GM23338 (cell line): ENCODE measurements around the gene ARRB1. TPM values are rescaled to one million over a fixed set of nuclear protein-coding genes. Genes with fewer than 3 reads are reported as not detected.

Experiments used
- ATAC-seq: fragments of 200-7000 bp; cut with Tn5 transposase; 3 replicates; pipeline ENCODE4 v1.9.1; 2020
- DNase-seq: peaks from one replicate; pipeline ENCODE4 v3.0.0-alpha.2; 2015; ENCODE audit warnings: low spot score
- H2AFZ ChIP-seq: fragments of 200-600 bp; sonication (generic); 2 replicates; pipeline ENCODE4 v1.8.0; 2016; ENCODE audit warnings: antibody characterized with exemption, mild to moderate bottlenecking, moderate library complexity
- H3F3A ChIP-seq: fragments of 200-600 bp; sonication (generic); replicated peaks from 2 replicates; pipeline ENCODE4 v1.8.0; 2017; ENCODE audit warnings: antibody characterized with exemption, mixed run types, low read depth
- H3K27ac ChIP-seq: fragments of 200-600 bp; sonication (generic); 2 replicates; pipeline ENCODE4 v1.6.1; 2016; ENCODE audit warnings: low read depth
- H3K27me3 ChIP-seq: fragments of 200-600 bp; sonication (generic); 2 replicates; pipeline ENCODE4 v1.8.0; 2016; ENCODE audit warnings: mild to moderate bottlenecking, mixed run types, moderate library complexity; ENCODE audit not compliant: insufficient read depth
- H3K36me3 ChIP-seq: fragments of 200-600 bp; sonication (generic); 2 replicates; pipeline ENCODE4 v1.8.0; 2016; ENCODE audit warnings: mild to moderate bottlenecking; ENCODE audit not compliant: insufficient read depth
- H3K4me1 ChIP-seq: fragments of 200-600 bp; sonication (generic); 2 replicates; pipeline ENCODE4 v1.8.0; 2016; ENCODE audit warnings: mild to moderate bottlenecking, moderate library complexity; ENCODE audit not compliant: insufficient read depth
- H3K4me2 ChIP-seq: fragments of 200-600 bp; sonication (generic); 2 replicates; pipeline ENCODE4 v1.7.1; 2017; ENCODE audit warnings: mixed run types
- H3K4me3 ChIP-seq: fragments of 200-600 bp; sonication (generic); 2 replicates; pipeline ENCODE4 v1.6.1; 2016; ENCODE audit warnings: mixed run types
- H3K79me2 ChIP-seq: fragments of 200-600 bp; sonication (generic); replicated peaks from 2 replicates; pipeline ENCODE4 v1.8.0; 2017; ENCODE audit warnings: mild to moderate bottlenecking; ENCODE audit not compliant: insufficient read depth
- H3K9me2 ChIP-seq: fragments of 200-600 bp; sonication (generic); 2 replicates; pipeline ENCODE4 v1.8.0; 2017; ENCODE audit not compliant: insufficient read depth
- H4K20me1 ChIP-seq: fragments of 200-600 bp; sonication (generic); replicated peaks from 2 replicates; pipeline ENCODE4 v1.8.0; 2017; ENCODE audit warnings: mild to moderate bottlenecking; ENCODE audit not compliant: insufficient read depth
- H3K27ac Mint-ChIP-seq: 2 replicates; pipeline ENCODE4 v1.8.0; 2020; ENCODE audit warnings: inconsistent platforms, mild to moderate bottlenecking, moderate library complexity, mixed read lengths
- H3K27me3 Mint-ChIP-seq: 3 replicates; pipeline ENCODE4 v1.8.0; 2022; ENCODE audit warnings: low read depth, mild to moderate bottlenecking, moderate library complexity, mixed read lengths, inconsistent platforms; ENCODE audit not compliant: insufficient read depth, poor library complexity
- H3K36me3 Mint-ChIP-seq: 3 replicates; pipeline ENCODE4 v1.8.0; 2021; ENCODE audit warnings: low read depth, mild to moderate bottlenecking, inconsistent platforms, moderate library complexity, mixed read lengths
- H3K4me1 Mint-ChIP-seq: 3 replicates; pipeline ENCODE4 v1.8.0; 2020; ENCODE audit warnings: mild to moderate bottlenecking, inconsistent platforms, mixed read lengths
- H3K4me3 Mint-ChIP-seq: 3 replicates; pipeline ENCODE4 v1.8.0; 2021; ENCODE audit warnings: moderate library complexity, mild to moderate bottlenecking, inconsistent platforms, mixed read lengths
- H3K9me3 Mint-ChIP-seq: 3 replicates; pipeline ENCODE4 v1.8.0; 2020; ENCODE audit warnings: moderate library complexity, mild to moderate bottlenecking, inconsistent platforms, mixed read lengths
- CREB1 ChIP-seq: fragments of 250-450 bp; sonication (Bioruptor Pico); IDR thresholded peaks from 2 replicates; pipeline ENCODE4 v1.5.0; 2020; ENCODE audit warnings: low read depth, mild to moderate bottlenecking, moderate library complexity
- EZH2 ChIP-seq: fragments of 200-600 bp; sonication (generic); IDR thresholded peaks from one replicate; pipeline ENCODE4 v1.8.0; 2017; ENCODE audit warnings: antibody characterized with exemption, mild to moderate bottlenecking, low read depth; ENCODE audit not compliant: unreplicated experiment
- EZH2phosphoT487 ChIP-seq: fragments of 200-600 bp; sonication (generic); IDR thresholded peaks from one replicate; pipeline ENCODE4 v1.8.1; 2018; ENCODE audit warnings: antibody characterized with exemption; ENCODE audit not compliant: unreplicated experiment
- JUNB ChIP-seq: IDR thresholded peaks from one replicate; pipeline ENCODE4 v1.6.1; 2016; ENCODE audit warnings: antibody characterized with exemption; ENCODE audit not compliant: unreplicated experiment
- NANOG ChIP-seq: IDR thresholded peaks from 2 replicates; pipeline ENCODE4 v1.6.1; 2016; ENCODE audit warnings: antibody characterized with exemption, borderline replicate concordance
- POLR2AphosphoS5 ChIP-seq: IDR thresholded peaks from 2 replicates; pipeline ENCODE4 v1.6.1; 2016; ENCODE audit warnings: antibody characterized with exemption, low read depth
- STAT1 ChIP-seq: IDR thresholded peaks from one replicate; pipeline ENCODE4 v1.6.1; 2016; ENCODE audit warnings: antibody characterized with exemption; ENCODE audit not compliant: unreplicated experiment
- ZNF114 ChIP-seq: fragments of 250-450 bp; sonication (Bioruptor Pico); IDR thresholded peaks from 2 replicates; pipeline ENCODE4 v1.5.0; 2020; ENCODE audit warnings: mild to moderate bottlenecking, moderate library complexity
- ZNF331 ChIP-seq: fragments of 250-450 bp; sonication (Bioruptor Pico); IDR thresholded peaks from 2 replicates; pipeline ENCODE4 v1.5.0; 2020; ENCODE audit warnings: low read depth, mild to moderate bottlenecking, moderate library complexity
- polyA plus RNA-seq: library from polyadenylated mRNA; unstranded; fragments of >200 nt; fragmentation: Nextera tagmentation; extraction: Ambion mirVana; gene quantifications from 2 replicates; pipeline ENCODE4 v1.2.1, GENCODE V29; 2016
- total RNA-seq: library from RNA; depleted of rRNA; stranded (reverse); fragments of >200 nt; shearing (Covaris generic); gene quantifications from 2 replicates; pipeline ENCODE4 v1.2.3, GENCODE V29; 2014
- TF ChIP-seq, protein P1 (sequence below): IDR thresholded peaks from one replicate; pipeline ENCODE4 v1.6.1; 2018; ENCODE audit warnings: antibody characterized with exemption; ENCODE audit not compliant: unreplicated experiment
- TF ChIP-seq, protein P2 (sequence below): IDR thresholded peaks from 2 replicates; pipeline ENCODE4 v1.6.1; 2016; ENCODE audit warnings: antibody characterized with exemption
- TF ChIP-seq, protein P3 (sequence below), 2 experiments: fragments of 200-600 bp in 1 of 2; sonication (generic) in 1 of 2; conservative IDR thresholded peaks; 2 replicates each; pipeline versions ENCODE4 v1.5.1 to v1.6.1; 2016 to 2017; ENCODE audit warnings: antibody characterized with exemption in 2 of 2, low read depth in 2 of 2, mild to moderate bottlenecking in 2 of 2, moderate library complexity in 1 of 2
- TF ChIP-seq, protein P4 (sequence below): fragments of 250-450 bp; sonication (Bioruptor Pico); IDR thresholded peaks from 2 replicates; pipeline ENCODE4 v1.5.0; 2020; ENCODE audit warnings: mild to moderate bottlenecking, moderate library complexity

The ARRB1 gene
- total and polyA plus RNA-seq, 2 experiments from 2014 or later: 6.3 to 11.1 TPM

DNA sequence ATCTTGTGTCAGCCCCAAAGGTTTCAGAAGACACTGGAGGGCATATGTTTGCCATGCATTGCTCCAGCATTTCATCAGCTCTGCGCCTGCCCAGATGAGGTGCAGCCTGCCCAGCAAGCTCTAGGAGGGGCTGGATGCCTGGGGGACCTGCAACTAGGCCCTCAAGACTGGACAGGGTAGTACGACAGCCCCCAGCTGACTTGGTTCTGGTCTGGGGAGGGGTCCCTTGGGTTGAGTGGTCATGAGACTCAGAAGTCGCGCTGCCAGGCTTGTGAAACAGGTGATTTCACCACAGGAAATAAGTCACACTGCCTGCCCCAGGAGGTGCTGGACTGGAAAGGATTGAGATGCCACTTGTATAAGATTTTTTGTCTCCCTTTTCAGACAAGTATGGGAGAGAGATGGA is 87.5 kb downstream of the ARRB1 start:
- Histone ChIP-seq H3K9me2 (no peaks in the 10 kb centered on the region), H3F3A (no peaks in the 10 kb centered on the region), H3K36me3 (no peaks in the 10 kb centered on the region), H3K27ac (no peak overlapping the region), H3K27me3 (no peaks in the 10 kb centered on the region), H3K4me3 (no peak overlapping the region), H4K20me1 (no peaks in the 10 kb centered on the region), H3K4me2 (no peak overlapping the region), H3K4me1 (no peaks in the 10 kb centered on the region), H2AFZ (no peak overlapping the region), H3K79me2 (no peaks in the 10 kb centered on the region)
- H3K9me3 Mint-ChIP-seq: no peaks in the 10 kb centered on the region
- H3K36me3 Mint-ChIP-seq: peaks cover 23% of the 10 kb centered on the region
- TF ChIP-seq, protein P1, sequence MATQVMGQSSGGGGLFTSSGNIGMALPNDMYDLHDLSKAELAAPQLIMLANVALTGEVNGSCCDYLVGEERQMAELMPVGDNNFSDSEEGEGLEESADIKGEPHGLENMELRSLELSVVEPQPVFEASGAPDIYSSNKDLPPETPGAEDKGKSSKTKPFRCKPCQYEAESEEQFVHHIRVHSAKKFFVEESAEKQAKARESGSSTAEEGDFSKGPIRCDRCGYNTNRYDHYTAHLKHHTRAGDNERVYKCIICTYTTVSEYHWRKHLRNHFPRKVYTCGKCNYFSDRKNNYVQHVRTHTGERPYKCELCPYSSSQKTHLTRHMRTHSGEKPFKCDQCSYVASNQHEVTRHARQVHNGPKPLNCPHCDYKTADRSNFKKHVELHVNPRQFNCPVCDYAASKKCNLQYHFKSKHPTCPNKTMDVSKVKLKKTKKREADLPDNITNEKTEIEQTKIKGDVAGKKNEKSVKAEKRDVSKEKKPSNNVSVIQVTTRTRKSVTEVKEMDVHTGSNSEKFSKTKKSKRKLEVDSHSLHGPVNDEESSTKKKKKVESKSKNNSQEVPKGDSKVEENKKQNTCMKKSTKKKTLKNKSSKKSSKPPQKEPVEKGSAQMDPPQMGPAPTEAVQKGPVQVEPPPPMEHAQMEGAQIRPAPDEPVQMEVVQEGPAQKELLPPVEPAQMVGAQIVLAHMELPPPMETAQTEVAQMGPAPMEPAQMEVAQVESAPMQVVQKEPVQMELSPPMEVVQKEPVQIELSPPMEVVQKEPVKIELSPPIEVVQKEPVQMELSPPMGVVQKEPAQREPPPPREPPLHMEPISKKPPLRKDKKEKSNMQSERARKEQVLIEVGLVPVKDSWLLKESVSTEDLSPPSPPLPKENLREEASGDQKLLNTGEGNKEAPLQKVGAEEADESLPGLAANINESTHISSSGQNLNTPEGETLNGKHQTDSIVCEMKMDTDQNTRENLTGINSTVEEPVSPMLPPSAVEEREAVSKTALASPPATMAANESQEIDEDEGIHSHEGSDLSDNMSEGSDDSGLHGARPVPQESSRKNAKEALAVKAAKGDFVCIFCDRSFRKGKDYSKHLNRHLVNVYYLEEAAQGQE: no peak
- TF ChIP-seq EZH2 (no peak), ZNF114 (no peak), POLR2AphosphoS5 (no peak), ZNF331 (CRISPR knock-in tag) (no peak), STAT1 (no peak), EZH2phosphoT487 (no peak), CREB1 (CRISPR knock-in tag) (no peak), JUNB (no peak), NANOG (no peak)
- TF ChIP-seq, protein P2, sequence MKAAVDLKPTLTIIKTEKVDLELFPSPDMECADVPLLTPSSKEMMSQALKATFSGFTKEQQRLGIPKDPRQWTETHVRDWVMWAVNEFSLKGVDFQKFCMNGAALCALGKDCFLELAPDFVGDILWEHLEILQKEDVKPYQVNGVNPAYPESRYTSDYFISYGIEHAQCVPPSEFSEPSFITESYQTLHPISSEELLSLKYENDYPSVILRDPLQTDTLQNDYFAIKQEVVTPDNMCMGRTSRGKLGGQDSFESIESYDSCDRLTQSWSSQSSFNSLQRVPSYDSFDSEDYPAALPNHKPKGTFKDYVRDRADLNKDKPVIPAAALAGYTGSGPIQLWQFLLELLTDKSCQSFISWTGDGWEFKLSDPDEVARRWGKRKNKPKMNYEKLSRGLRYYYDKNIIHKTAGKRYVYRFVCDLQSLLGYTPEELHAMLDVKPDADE: no peak
- TF ChIP-seq, protein P3, sequence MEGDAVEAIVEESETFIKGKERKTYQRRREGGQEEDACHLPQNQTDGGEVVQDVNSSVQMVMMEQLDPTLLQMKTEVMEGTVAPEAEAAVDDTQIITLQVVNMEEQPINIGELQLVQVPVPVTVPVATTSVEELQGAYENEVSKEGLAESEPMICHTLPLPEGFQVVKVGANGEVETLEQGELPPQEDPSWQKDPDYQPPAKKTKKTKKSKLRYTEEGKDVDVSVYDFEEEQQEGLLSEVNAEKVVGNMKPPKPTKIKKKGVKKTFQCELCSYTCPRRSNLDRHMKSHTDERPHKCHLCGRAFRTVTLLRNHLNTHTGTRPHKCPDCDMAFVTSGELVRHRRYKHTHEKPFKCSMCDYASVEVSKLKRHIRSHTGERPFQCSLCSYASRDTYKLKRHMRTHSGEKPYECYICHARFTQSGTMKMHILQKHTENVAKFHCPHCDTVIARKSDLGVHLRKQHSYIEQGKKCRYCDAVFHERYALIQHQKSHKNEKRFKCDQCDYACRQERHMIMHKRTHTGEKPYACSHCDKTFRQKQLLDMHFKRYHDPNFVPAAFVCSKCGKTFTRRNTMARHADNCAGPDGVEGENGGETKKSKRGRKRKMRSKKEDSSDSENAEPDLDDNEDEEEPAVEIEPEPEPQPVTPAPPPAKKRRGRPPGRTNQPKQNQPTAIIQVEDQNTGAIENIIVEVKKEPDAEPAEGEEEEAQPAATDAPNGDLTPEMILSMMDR (conservative IDR thresholded peaks at IDR 0.05; ENCODE audit: low read depth in 2 of 2): no peak
- TF ChIP-seq, protein P4, sequence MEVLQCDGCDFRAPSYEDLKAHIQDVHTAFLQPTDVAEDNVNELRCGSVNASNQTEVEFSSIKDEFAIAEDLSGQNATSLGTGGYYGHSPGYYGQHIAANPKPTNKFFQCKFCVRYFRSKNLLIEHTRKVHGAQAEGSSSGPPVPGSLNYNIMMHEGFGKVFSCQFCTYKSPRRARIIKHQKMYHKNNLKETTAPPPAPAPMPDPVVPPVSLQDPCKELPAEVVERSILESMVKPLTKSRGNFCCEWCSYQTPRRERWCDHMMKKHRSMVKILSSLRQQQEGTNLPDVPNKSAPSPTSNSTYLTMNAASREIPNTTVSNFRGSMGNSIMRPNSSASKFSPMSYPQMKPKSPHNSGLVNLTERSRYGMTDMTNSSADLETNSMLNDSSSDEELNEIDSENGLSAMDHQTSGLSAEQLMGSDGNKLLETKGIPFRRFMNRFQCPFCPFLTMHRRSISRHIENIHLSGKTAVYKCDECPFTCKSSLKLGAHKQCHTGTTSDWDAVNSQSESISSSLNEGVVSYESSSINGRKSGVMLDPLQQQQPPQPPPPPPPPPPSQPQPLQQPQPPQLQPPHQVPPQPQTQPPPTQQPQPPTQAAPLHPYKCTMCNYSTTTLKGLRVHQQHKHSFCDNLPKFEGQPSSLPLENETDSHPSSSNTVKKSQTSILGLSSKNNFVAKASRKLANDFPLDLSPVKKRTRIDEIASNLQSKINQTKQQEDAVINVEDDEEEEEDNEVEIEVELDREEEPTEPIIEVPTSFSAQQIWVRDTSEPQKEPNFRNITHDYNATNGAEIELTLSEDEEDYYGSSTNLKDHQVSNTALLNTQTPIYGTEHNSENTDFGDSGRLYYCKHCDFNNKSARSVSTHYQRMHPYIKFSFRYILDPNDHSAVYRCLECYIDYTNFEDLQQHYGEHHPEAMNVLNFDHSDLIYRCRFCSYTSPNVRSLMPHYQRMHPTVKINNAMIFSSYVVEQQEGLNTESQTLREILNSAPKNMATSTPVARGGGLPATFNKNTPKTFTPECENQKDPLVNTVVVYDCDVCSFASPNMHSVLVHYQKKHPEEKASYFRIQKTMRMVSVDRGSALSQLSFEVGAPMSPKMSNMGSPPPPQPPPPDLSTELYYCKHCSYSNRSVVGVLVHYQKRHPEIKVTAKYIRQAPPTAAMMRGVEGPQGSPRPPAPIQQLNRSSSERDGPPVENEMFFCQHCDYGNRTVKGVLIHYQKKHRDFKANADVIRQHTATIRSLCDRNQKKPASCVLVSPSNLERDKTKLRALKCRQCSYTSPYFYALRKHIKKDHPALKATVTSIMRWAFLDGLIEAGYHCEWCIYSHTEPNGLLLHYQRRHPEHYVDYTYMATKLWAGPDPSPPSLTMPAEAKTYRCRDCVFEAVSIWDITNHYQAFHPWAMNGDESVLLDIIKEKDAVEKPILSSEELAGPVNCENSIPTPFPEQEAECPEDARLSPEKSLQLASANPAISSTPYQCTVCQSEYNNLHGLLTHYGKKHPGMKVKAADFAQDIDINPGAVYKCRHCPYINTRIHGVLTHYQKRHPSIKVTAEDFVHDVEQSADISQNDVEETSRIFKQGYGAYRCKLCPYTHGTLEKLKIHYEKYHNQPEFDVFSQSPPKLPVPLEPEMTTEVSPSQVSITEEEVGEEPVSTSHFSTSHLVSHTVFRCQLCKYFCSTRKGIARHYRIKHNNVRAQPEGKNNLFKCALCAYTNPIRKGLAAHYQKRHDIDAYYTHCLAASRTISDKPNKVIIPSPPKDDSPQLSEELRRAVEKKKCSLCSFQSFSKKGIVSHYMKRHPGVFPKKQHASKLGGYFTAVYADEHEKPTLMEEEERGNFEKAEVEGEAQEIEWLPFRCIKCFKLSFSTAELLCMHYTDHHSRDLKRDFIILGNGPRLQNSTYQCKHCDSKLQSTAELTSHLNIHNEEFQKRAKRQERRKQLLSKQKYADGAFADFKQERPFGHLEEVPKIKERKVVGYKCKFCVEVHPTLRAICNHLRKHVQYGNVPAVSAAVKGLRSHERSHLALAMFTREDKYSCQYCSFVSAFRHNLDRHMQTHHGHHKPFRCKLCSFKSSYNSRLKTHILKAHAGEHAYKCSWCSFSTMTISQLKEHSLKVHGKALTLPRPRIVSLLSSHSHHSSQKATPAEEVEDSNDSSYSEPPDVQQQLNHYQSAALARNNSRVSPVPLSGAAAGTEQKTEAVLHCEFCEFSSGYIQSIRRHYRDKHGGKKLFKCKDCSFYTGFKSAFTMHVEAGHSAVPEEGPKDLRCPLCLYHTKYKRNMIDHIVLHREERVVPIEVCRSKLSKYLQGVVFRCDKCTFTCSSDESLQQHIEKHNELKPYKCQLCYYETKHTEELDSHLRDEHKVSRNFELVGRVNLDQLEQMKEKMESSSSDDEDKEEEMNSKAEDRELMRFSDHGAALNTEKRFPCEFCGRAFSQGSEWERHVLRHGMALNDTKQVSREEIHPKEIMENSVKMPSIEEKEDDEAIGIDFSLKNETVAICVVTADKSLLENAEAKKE (CRISPR knock-in tag): no peak
- peaks cover 10% of the 10 kb centered on the region for H3K27me3 Mint-ChIP-seq
- ATAC-seq (no peak), DNase-seq (no peak)
- H3K4me3 Mint-ChIP-seq: no peak overlapping the region
- 0 out of 2 replicates have a peak overlapping the region, but pooled peaks have one; percentile 77 for H3K27ac Mint-ChIP-seq
- H3K4me1 Mint-ChIP-seq: peaks cover 19% of the 10 kb centered on the region
